Vagina (tissue), 2 donors: Measurements from ENCODE around the gene TESPA1.

Experiments used
- CTCF ChIP-seq, 3 experiments: fragments of 450-650 bp in 2 of 3; fragments of 200-600 bp in 1 of 3; sonication (generic) in 1 of 3; IDR thresholded peaks; one replicate each; pipeline ENCODE4 v1.5.1; 2017 to 2019; ENCODE audit warnings: antibody characterized with exemption in 3 of 3, mild to moderate bottlenecking in 2 of 3, moderate library complexity in 2 of 3
- POLR2A ChIP-seq, 2 donors: fragments of 450-650 bp; IDR thresholded peaks; one replicate each; pipeline ENCODE4 v1.6.1; 2017; ENCODE audit warnings: antibody characterized with exemption in 2 of 2, mild to moderate bottlenecking in 2 of 2, moderate library complexity in 2 of 2

- TF ChIP-seq CTCF (IDR thresholded peaks at IDR 0.05): no peak
- no peak for TF ChIP-seq POLR2A (IDR thresholded peaks at IDR 0.05)
Measured at GRCh38 chr12:55001198-55001868, 16.8 kb upstream of the TESPA1 start.
